HepG2 (cell line): Measurements from ENCODE around the gene NELFB. TPM values are rescaled to one million over a fixed set of nuclear protein-coding genes. Genes with fewer than 3 reads are reported as not detected.

Experiments used
- BRD4 ChIP-seq: sonication (generic); formaldehyde crosslinking; IDR thresholded peaks from 2 replicates; pipeline ENCODE4 v1.4.0; 2020; ENCODE audit warnings: missing genetic modification reagents
- NFE2L1 ChIP-seq: sonication (generic); formaldehyde crosslinking; IDR thresholded peaks from 2 replicates; pipeline ENCODE4 v1.4.0; 2020; ENCODE audit warnings: missing genetic modification reagents, mild to moderate bottlenecking, borderline replicate concordance
- NONO ChIP-seq, 2 experiments: fragments of 450-650 bp in 1 of 2; sonication (generic) in 1 of 2; formaldehyde crosslinking in 1 of 2; IDR thresholded peaks in 1 of 2; conservative IDR thresholded peaks in 1 of 2; 2 replicates each; pipeline versions ENCODE4 v1.6.1 to v1.8.0; 2017 to 2022; ENCODE audit warnings: mild to moderate bottlenecking in 1 of 2, missing genetic modification reagents in 1 of 2, moderate library complexity in 1 of 2
- YEATS4 ChIP-seq: sonication (generic); formaldehyde crosslinking; IDR thresholded peaks from 2 replicates; pipeline ENCODE4 v1.4.0; 2020; ENCODE audit warnings: missing genetic modification reagents, borderline replicate concordance
- YY1 ChIP-seq: IDR thresholded peaks from 2 replicates; pipeline ENCODE4 v1.6.1; 2011; ENCODE audit warnings: low read length, low read depth, moderate library complexity, mild to moderate bottlenecking; ENCODE audit not compliant: insufficient read depth, insufficient replicate concordance
- ZFY ChIP-seq: sonication (generic); formaldehyde crosslinking; IDR thresholded peaks from 2 replicates; pipeline ENCODE4 v1.4.0; 2020; ENCODE audit warnings: missing genetic modification reagents
- ZNF121 ChIP-seq: sonication (generic); formaldehyde crosslinking; IDR thresholded peaks from 2 replicates; pipeline ENCODE4 v1.5.0; 2020; ENCODE audit warnings: mild to moderate bottlenecking, missing genetic modification reagents
- ZNF326 ChIP-seq: sonication (generic); formaldehyde crosslinking; IDR thresholded peaks from 2 replicates; pipeline ENCODE4 v1.4.0; 2020; ENCODE audit warnings: missing genetic modification reagents, borderline replicate concordance
- ZNF788 ChIP-seq: sonication (generic); formaldehyde crosslinking; IDR thresholded peaks from 2 replicates; pipeline ENCODE4 v1.5.0; 2020; ENCODE audit warnings: mild to moderate bottlenecking, missing genetic modification reagents, borderline replicate concordance
- polyA plus RNA-seq, 8 experiments: library from polyadenylated mRNA; depleted of rRNA in 3 of 8; stranded (reverse) in 7 of 8; unstranded in 1 of 8; fragments of >200 nt; fragmentation: Illumina TruSeq in 4 of 8; extraction: Trizol in 4 of 8; gene quantifications; 2 replicates each; pipeline versions ENCODE4 v1.2.1 to v1.2.3, GENCODE V29; 2011 to 2016; ENCODE audit warnings: low read depth in 4 of 8, missing spikeins in 1 of 8, mixed read lengths in 1 of 8; ENCODE audit not compliant: insufficient read depth in 1 of 8
- total RNA-seq, 5 experiments: library from RNA; depleted of rRNA; stranded (reverse); fragments of >200 nt; fragmentation: Illumina TruSeq; extraction: Trizol; gene quantifications; 2 replicates each; pipeline ENCODE4 v1.2.3, GENCODE V29; 2016; ENCODE audit warnings: low read depth in 1 of 5
- TF ChIP-seq, protein P1 (sequence below): sonication (generic); formaldehyde crosslinking; IDR thresholded peaks from 2 replicates; pipeline ENCODE4 v1.4.0; 2020; ENCODE audit warnings: mild to moderate bottlenecking, missing genetic modification reagents
- TF ChIP-seq, protein P2 (sequence below): sonication (generic); formaldehyde crosslinking; conservative IDR thresholded peaks from 2 replicates; pipeline ENCODE4 v1.4.0; 2020; ENCODE audit warnings: mild to moderate bottlenecking, missing genetic modification reagents, moderate library complexity
- TF ChIP-seq, protein P3 (sequence below): sonication (generic); formaldehyde crosslinking; IDR thresholded peaks from 2 replicates; pipeline ENCODE4 v1.4.0; 2020; ENCODE audit warnings: missing genetic modification reagents
- TF ChIP-seq, protein P4 (sequence below): sonication (generic); formaldehyde crosslinking; IDR thresholded peaks from 2 replicates; pipeline ENCODE4 v1.5.0; 2020; ENCODE audit warnings: missing genetic modification reagents, mild to moderate bottlenecking, borderline replicate concordance
- TF ChIP-seq, protein P5 (sequence below): sonication (generic); formaldehyde crosslinking; IDR thresholded peaks from 2 replicates; pipeline ENCODE4 v1.9.0; 2021; ENCODE audit warnings: missing genetic modification reagents, mild to moderate bottlenecking, borderline replicate concordance

NELFB gene
- total and polyA plus RNA-seq, 2 of the 13 experiments (the other 11 are each of a cell fraction or from before 2014, with no cell fraction given), result 26.5 to 45.8 TPM

DNA sequence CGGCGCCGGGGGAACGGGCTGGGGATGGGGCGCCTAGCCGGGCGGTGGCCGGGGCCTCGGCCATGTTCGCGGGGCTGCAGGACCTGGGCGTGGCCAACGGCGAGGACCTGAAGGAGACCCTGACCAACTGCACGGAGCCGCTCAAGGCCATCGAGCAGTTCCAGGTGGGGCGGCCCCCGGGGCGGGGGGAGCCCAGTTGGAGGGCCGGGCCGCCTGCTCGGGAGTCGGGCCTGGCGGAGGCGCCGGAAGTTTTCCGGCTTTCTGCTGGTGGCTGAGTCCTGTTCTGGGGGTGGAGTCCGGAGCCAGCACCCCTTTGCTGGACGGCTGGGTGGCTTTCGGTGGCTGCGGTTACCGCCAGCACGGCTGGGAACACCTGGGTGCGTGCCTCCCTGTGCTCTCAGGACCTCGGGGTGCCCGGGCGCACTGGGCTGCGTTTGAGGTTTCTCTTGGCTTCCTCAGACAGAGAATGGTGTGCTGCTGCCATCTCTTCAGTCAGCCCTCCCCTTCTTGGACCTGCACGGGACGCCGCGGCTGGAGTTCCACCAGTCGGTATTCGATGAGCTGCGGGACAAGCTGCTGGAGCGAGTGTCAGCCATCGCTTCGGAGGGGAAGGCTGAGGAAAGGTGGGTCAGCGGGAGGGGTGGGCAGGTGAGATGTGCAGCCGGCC lies 454 bp downstream of the NELFB start (continued):
- TF ChIP-seq, protein P1, sequence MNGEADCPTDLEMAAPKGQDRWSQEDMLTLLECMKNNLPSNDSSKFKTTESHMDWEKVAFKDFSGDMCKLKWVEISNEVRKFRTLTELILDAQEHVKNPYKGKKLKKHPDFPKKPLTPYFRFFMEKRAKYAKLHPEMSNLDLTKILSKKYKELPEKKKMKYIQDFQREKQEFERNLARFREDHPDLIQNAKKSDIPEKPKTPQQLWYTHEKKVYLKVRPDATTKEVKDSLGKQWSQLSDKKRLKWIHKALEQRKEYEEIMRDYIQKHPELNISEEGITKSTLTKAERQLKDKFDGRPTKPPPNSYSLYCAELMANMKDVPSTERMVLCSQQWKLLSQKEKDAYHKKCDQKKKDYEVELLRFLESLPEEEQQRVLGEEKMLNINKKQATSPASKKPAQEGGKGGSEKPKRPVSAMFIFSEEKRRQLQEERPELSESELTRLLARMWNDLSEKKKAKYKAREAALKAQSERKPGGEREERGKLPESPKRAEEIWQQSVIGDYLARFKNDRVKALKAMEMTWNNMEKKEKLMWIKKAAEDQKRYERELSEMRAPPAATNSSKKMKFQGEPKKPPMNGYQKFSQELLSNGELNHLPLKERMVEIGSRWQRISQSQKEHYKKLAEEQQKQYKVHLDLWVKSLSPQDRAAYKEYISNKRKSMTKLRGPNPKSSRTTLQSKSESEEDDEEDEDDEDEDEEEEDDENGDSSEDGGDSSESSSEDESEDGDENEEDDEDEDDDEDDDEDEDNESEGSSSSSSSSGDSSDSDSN (CRISPR knock-in tag), result peak; percentile 74; the same call in 1 of the 2 replicates
- TF ChIP-seq, protein P2, sequence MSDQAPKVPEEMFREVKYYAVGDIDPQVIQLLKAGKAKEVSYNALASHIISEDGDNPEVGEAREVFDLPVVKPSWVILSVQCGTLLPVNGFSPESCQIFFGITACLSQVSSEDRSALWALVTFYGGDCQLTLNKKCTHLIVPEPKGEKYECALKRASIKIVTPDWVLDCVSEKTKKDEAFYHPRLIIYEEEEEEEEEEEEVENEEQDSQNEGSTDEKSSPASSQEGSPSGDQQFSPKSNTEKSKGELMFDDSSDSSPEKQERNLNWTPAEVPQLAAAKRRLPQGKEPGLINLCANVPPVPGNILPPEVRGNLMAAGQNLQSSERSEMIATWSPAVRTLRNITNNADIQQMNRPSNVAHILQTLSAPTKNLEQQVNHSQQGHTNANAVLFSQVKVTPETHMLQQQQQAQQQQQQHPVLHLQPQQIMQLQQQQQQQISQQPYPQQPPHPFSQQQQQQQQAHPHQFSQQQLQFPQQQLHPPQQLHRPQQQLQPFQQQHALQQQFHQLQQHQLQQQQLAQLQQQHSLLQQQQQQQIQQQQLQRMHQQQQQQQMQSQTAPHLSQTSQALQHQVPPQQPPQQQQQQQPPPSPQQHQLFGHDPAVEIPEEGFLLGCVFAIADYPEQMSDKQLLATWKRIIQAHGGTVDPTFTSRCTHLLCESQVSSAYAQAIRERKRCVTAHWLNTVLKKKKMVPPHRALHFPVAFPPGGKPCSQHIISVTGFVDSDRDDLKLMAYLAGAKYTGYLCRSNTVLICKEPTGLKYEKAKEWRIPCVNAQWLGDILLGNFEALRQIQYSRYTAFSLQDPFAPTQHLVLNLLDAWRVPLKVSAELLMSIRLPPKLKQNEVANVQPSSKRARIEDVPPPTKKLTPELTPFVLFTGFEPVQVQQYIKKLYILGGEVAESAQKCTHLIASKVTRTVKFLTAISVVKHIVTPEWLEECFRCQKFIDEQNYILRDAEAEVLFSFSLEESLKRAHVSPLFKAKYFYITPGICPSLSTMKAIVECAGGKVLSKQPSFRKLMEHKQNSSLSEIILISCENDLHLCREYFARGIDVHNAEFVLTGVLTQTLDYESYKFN (CRISPR knock-in tag), result no peak
- TF ChIP-seq ZNF326 (CRISPR knock-in tag) (no peak), BRD4 (CRISPR knock-in tag) (peak; percentile 11; the same call in 1 of the 2 replicates), NFE2L1 (CRISPR knock-in tag) (no peak), ZNF121 (CRISPR knock-in tag) (no peak), ZFY (CRISPR knock-in tag) (peak; percentile 54; the same call in 1 of the 2 replicates), YEATS4 (peak; percentile 27), YY1 (peak; percentile 65), NONO (IDR thresholded peaks at IDR 0.05) (no peak), NONO (CRISPR knock-in tag; conservative IDR thresholded peaks at IDR 0.05) (peak; percentile 2; the same call in 1 of the 2 replicates), ZNF788 (CRISPR knock-in tag) (peak; percentile 38; the same call in 1 of the 2 replicates)
- TF ChIP-seq, protein P3, sequence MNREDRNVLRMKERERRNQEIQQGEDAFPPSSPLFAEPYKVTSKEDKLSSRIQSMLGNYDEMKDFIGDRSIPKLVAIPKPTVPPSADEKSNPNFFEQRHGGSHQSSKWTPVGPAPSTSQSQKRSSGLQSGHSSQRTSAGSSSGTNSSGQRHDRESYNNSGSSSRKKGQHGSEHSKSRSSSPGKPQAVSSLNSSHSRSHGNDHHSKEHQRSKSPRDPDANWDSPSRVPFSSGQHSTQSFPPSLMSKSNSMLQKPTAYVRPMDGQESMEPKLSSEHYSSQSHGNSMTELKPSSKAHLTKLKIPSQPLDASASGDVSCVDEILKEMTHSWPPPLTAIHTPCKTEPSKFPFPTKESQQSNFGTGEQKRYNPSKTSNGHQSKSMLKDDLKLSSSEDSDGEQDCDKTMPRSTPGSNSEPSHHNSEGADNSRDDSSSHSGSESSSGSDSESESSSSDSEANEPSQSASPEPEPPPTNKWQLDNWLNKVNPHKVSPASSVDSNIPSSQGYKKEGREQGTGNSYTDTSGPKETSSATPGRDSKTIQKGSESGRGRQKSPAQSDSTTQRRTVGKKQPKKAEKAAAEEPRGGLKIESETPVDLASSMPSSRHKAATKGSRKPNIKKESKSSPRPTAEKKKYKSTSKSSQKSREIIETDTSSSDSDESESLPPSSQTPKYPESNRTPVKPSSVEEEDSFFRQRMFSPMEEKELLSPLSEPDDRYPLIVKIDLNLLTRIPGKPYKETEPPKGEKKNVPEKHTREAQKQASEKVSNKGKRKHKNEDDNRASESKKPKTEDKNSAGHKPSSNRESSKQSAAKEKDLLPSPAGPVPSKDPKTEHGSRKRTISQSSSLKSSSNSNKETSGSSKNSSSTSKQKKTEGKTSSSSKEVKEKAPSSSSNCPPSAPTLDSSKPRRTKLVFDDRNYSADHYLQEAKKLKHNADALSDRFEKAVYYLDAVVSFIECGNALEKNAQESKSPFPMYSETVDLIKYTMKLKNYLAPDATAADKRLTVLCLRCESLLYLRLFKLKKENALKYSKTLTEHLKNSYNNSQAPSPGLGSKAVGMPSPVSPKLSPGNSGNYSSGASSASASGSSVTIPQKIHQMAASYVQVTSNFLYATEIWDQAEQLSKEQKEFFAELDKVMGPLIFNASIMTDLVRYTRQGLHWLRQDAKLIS (CRISPR knock-in tag), result no peak
- TF ChIP-seq, protein P4, sequence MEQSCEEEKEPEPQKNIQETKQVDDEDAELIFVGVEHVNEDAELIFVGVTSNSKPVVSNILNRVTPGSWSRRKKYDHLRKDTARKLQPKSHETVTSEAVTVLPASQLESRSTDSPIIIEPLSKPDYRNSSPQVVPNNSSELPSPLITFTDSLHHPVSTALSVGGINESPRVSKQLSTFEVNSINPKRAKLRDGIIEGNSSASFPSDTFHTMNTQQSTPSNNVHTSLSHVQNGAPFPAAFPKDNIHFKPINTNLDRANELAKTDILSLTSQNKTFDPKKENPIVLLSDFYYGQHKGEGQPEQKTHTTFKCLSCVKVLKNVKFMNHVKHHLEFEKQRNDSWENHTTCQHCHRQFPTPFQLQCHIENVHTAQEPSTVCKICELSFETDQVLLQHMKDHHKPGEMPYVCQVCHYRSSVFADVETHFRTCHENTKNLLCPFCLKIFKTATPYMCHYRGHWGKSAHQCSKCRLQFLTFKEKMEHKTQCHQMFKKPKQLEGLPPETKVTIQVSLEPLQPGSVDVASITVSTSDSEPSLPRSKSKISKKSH, result 0 out of 2 replicates have a peak, but pooled peaks have one; percentile 21
- TF ChIP-seq, protein P5, sequence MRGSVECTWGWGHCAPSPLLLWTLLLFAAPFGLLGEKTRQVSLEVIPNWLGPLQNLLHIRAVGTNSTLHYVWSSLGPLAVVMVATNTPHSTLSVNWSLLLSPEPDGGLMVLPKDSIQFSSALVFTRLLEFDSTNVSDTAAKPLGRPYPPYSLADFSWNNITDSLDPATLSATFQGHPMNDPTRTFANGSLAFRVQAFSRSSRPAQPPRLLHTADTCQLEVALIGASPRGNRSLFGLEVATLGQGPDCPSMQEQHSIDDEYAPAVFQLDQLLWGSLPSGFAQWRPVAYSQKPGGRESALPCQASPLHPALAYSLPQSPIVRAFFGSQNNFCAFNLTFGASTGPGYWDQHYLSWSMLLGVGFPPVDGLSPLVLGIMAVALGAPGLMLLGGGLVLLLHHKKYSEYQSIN (CRISPR knock-in tag), result no peak
